Naive thymus-derived CD4-positive, alpha-beta T cell (primary cell): Measurements from ENCODE around the gene STXBP3. TPM values are rescaled to one million over a fixed set of nuclear protein-coding genes. Genes with fewer than 3 reads are reported as not detected.
"Not testable (repeated sequence)": the region's sequence is repeated elsewhere in the genome, so short reads cannot be mapped to it uniquely, and the experiment has no call there.

Experiments used
- ATAC-seq: fragments of 150-1000 bp; cut with Tn5 transposase; 2 replicates; pipeline ENCODE4 v1.10.0; 2021; ENCODE audit warnings: mild to moderate bottlenecking, moderate library complexity
- CTCF ChIA-PET: fragments of 350-600 bp; sonication (Branson Sonifier 250); formaldehyde crosslinking; loops from one replicate; lab custom pipeline; 2021; ENCODE audit warnings: antibody characterized with exemption; lab: Charles Lee
- POLR2A ChIA-PET: fragments of 350-600 bp; sonication (Branson Sonifier 250); formaldehyde crosslinking; loops from one replicate; lab custom pipeline; 2021; ENCODE audit warnings: antibody characterized with exemption, inconsistent platforms; lab: Charles Lee
- DNase-seq, 9 donors: peaks; one replicate each; pipeline versions ENCODE4 v3.0.0 to v3.0.0-alpha.2; 2020 to 2022; ENCODE audit warnings: mixed read lengths in 1 of 9
- H3K27ac ChIP-seq: one replicate; pipeline ENCODE4 v1.7.0; 2013; ENCODE audit warnings: mild to moderate bottlenecking, low read depth, low read length, moderate library complexity
- H3K27me3 ChIP-seq, 2 donors: one replicate each; pipeline ENCODE4 v1.7.0; 2013; ENCODE audit warnings: low read length in 2 of 2, mild to moderate bottlenecking in 2 of 2, moderate library complexity in 2 of 2; ENCODE audit not compliant: control insufficient read depth in 2 of 2, insufficient read depth in 2 of 2
- H3K36me3 ChIP-seq, 3 experiments: 1 replicate in 2 of 3; 2 replicates in 1 of 3; pipeline ENCODE4 v1.7.0; 2013; ENCODE audit warnings: low read length in 3 of 3, mild to moderate bottlenecking in 3 of 3, moderate library complexity in 1 of 3; ENCODE audit not compliant: insufficient read depth in 3 of 3, control insufficient read depth in 2 of 3
- H3K4me1 ChIP-seq, 2 donors: one replicate each; pipeline ENCODE4 v1.7.0; 2013; ENCODE audit warnings: low read length in 2 of 2, mild to moderate bottlenecking in 2 of 2, moderate library complexity in 1 of 2; ENCODE audit not compliant: control insufficient read depth in 2 of 2, insufficient read depth in 2 of 2
- H3K4me3 ChIP-seq: 2 replicates; pipeline ENCODE4 v1.7.0; 2013; ENCODE audit warnings: mild to moderate bottlenecking, low read length
- H3K9me3 ChIP-seq, 3 experiments: 1 replicate in 2 of 3; 2 replicates in 1 of 3; pipeline ENCODE4 v1.7.0; 2013; ENCODE audit warnings: low read length in 3 of 3; ENCODE audit not compliant: control insufficient read depth in 2 of 3
- H3K27ac Mint-ChIP-seq, 9 donors: one replicate each; pipeline ENCODE4 v1.8.0; 2020 to 2022; ENCODE audit warnings: mixed read lengths in 9 of 9, mild to moderate bottlenecking in 8 of 9, moderate library complexity in 5 of 9, inconsistent platforms in 2 of 9
- H3K27me3 Mint-ChIP-seq, 5 donors: one replicate each; pipeline ENCODE4 v1.8.0; 2021 to 2022; ENCODE audit warnings: mixed read lengths in 5 of 5, mild to moderate bottlenecking in 1 of 5
- H3K36me3 Mint-ChIP-seq, 5 donors: one replicate each; pipeline ENCODE4 v1.8.0; 2020 to 2022; ENCODE audit warnings: mixed read lengths in 5 of 5, mild to moderate bottlenecking in 3 of 5, inconsistent platforms in 1 of 5
- H3K4me1 Mint-ChIP-seq, 7 donors: one replicate each; pipeline ENCODE4 v1.8.0; 2020 to 2022; ENCODE audit warnings: mixed read lengths in 7 of 7, mild to moderate bottlenecking in 3 of 7, inconsistent platforms in 1 of 7
- H3K4me3 Mint-ChIP-seq, 10 donors: one replicate each; pipeline ENCODE4 v1.8.0; 2020 to 2022; ENCODE audit warnings: mild to moderate bottlenecking in 10 of 10, mixed read lengths in 10 of 10, moderate library complexity in 6 of 10, inconsistent platforms in 2 of 10
- H3K9me3 Mint-ChIP-seq, 11 donors: one replicate each; pipeline ENCODE4 v1.8.0; 2020 to 2022; ENCODE audit warnings: mixed read lengths in 11 of 11, mild to moderate bottlenecking in 4 of 11, inconsistent platforms in 1 of 11, moderate library complexity in 1 of 11
- intact Hi-C, 2 donors: fragments of 100-400 bp; cut with micrococcal nuclease; formaldehyde crosslinking; loops; one replicate each; pipeline ENCODE4 v1.15.1; 2023
- polyA plus RNA-seq, 2 donors: library from polyadenylated mRNA; unstranded; fragments of 300-500 nt; fragmentation: Illumina TruSeq; gene quantifications; one replicate each; pipeline ENCODE4 v1.2.3, GENCODE V29; 2021
- total RNA-seq, 6 experiments: library from RNA in 5 of 6; stranded (reverse) in 5 of 6; gene quantifications; 1 replicate in 5 of 6; 2 replicates in 1 of 6; pipeline ENCODE4 v1.2.3 and lab custom pipeline; 2021 to 2026

Gene STXBP3
- total and polyA plus RNA-seq, 7 experiments from 2014 or later: 38.3 to 75.2 (median 53.0) TPM

DNA sequence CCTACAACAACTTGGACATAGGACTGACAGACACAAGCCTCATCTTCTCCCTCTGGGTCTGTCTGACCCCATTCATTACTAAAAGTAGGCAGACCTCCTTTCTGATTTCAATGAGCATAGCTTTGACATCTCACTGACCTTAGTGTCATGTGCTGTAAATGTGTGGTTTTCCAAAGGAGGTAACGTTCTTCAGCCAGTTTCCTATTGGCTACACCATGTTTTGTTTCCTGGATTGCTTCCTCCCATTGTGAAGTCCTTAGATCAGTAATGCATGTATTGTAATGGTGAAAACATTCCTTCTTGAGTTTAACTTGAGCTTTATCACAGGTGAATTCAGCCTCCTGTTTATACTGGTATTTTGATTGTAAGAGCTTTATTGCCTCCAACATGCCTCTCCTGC is 20.6 kb downstream of the STXBP3 start:
- POLR2A ChIA-PET: no interaction called here
- Mint-ChIP-seq H3K36me3 (peaks cover 10 to 44% (median 16%) of the 10 kb centered on the region in 5 donors), H3K9me3 (no peaks in the 10 kb centered on the region), H3K27me3 (no peaks in the 10 kb centered on the region), H3K27ac (peak overlapping the region in 1 of 9 donors; percentile 15), H3K4me3 (no peak overlapping the region), H3K4me1 (peaks cover 0 to 5% (median 0%) of the 10 kb centered on the region in 7 donors)
- DNase-seq (no peak), ATAC-seq (no peak)
- intact Hi-C loops: no loop called here
- H3K4me3 ChIP-seq: no peak overlapping the region
- H3K27ac ChIP-seq: no peak overlapping the region
- no peaks in the 10 kb centered on the region for H3K9me3 ChIP-seq
- CTCF ChIA-PET: no interaction called here
- H3K36me3 ChIP-seq: peaks cover 7 to 42% (median 20%) of the 10 kb centered on the region in 3 experiments
- H3K27me3 ChIP-seq: no peaks in the 10 kb centered on the region
- H3K4me1 ChIP-seq: no peaks in the 10 kb centered on the region

DNA sequence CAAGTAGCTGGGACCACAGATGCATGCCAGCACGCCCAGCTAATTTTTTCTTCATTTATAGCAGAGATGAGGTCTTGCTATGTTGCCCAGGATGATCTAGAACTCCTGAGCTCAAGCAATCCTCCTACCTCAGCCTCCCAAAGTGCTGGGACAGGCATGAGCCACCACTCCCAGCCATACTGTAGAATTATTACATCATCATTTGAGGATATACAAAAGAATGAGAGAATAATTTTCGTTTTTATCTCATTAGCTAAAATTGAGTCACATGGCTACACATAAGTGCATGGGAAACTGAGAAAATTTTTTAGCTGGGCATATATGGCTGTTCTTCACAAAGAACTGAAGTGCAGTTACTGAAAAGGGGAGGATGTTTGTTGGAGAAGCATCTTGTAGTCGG is 21.2 kb downstream of the STXBP3 start:
- Histone ChIP-seq H3K36me3 (peaks cover 10 to 42% (median 20%) of the 10 kb centered on the region in 3 experiments), H3K4me3 (no peak overlapping the region), H3K27me3 (no peaks in the 10 kb centered on the region), H3K27ac (no peak overlapping the region), H3K9me3 (no peaks in the 10 kb centered on the region), H3K4me1 (no peaks in the 10 kb centered on the region)
- no peaks in the 10 kb centered on the region for H3K9me3 Mint-ChIP-seq
- peaks cover 0 to 5% (median 0%) of the 10 kb centered on the region in 7 donors for H3K4me1 Mint-ChIP-seq
- DNase-seq (no peak), ATAC-seq (no peak)
- H3K4me3 Mint-ChIP-seq: no peak overlapping the region
- peaks cover 10 to 41% (median 16%) of the 10 kb centered on the region in 5 donors for H3K36me3 Mint-ChIP-seq
- peak overlapping the region in 1 of 9 donors; percentile 13 for H3K27ac Mint-ChIP-seq
- intact Hi-C loops: no loop called here
- no peaks in the 10 kb centered on the region for H3K27me3 Mint-ChIP-seq
- ChIA-PET CTCF (no interaction called here), POLR2A (no interaction called here)

DNA sequence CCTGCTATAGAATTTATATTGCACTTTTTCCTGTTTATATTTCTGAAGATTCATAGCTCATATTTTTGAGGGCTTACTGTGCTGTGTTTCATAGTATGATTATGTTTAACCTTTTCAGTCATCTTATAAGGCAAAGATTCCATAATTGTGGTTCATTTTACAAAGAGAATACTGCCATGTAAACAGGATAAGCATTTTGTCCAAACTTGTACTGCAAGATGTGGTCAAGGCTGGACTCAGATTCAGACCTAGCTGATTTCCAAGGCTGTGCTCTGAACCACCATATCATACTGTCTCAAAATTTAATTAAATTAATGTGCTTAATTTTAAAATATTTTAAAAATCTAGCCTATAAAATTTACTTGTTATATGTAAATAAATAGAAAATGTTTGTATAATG is 31.4 kb downstream of the STXBP3 start:
- peaks cover 20 to 60% (median 28%) of the 10 kb centered on the region in 3 experiments for H3K36me3 ChIP-seq
- H3K9me3 ChIP-seq: no peaks in the 10 kb centered on the region
- no peak for DNase-seq
- ChIA-PET CTCF (no interaction called here), POLR2A (no interaction called here)
- Mint-ChIP-seq H3K27ac (peak overlapping the region in 1 of 9 donors; percentile 44), H3K9me3 (peaks cover 0 to 2% (median 0%) of the 10 kb centered on the region in 11 donors), H3K36me3 (peaks cover 14 to 62% (median 38%) of the 10 kb centered on the region in 5 donors), H3K4me3 (no peak overlapping the region), H3K27me3 (no peaks in the 10 kb centered on the region), H3K4me1 (peaks cover 0 to 6% (median 0%) of the 10 kb centered on the region in 7 donors)
- intact Hi-C loops: no loop called here
- H3K27ac ChIP-seq: no peak overlapping the region
- no peaks in the 10 kb centered on the region for H3K27me3 ChIP-seq
- no peaks in the 10 kb centered on the region for H3K4me1 ChIP-seq
- no peak for ATAC-seq
- no peak overlapping the region for H3K4me3 ChIP-seq

DNA sequence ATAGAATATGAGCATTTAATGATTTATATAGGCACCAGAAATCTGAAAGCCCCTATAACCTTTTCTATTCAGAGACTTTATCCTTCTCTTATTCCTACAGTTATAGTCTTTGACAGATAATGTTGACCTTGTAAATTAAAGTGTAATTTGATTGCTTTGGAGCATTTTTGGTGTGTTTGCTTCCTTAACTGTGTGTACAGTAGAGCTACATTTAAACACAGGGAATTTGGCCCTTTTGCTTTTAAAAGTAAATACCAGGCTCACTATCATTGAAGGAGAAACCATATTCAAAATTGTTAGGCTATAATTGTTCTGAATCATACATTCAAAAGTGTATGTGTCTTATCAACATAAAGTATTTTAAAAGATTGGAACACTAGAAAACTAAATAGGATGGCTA is 33.0 kb downstream of the STXBP3 start:
- intact Hi-C loops: no loop called here
- no peak overlapping the region for H3K4me3 Mint-ChIP-seq
- peaks cover 2 to 12% (median 8%) of the 10 kb centered on the region in 11 donors for H3K9me3 Mint-ChIP-seq
- peak overlapping the region in 1 of 9 donors; percentile 38 for H3K27ac Mint-ChIP-seq
- CTCF ChIA-PET: no interaction called here
- Histone ChIP-seq H3K36me3 (peaks cover 20 to 60% (median 21%) of the 10 kb centered on the region in 3 experiments), H3K4me3 (no peak overlapping the region), H3K9me3 (no peaks in the 10 kb centered on the region), H3K27ac (no peak overlapping the region), H3K4me1 (no peaks in the 10 kb centered on the region), H3K27me3 (no peaks in the 10 kb centered on the region)
- no peak for DNase-seq
- H3K4me1 Mint-ChIP-seq: peaks cover 0 to 8% (median 0%) of the 10 kb centered on the region in 7 donors
- H3K36me3 Mint-ChIP-seq: peaks cover 18 to 69% (median 45%) of the 10 kb centered on the region in 5 donors
- POLR2A ChIA-PET: no interaction called here
- H3K27me3 Mint-ChIP-seq: no peaks in the 10 kb centered on the region
- no peak for ATAC-seq

DNA sequence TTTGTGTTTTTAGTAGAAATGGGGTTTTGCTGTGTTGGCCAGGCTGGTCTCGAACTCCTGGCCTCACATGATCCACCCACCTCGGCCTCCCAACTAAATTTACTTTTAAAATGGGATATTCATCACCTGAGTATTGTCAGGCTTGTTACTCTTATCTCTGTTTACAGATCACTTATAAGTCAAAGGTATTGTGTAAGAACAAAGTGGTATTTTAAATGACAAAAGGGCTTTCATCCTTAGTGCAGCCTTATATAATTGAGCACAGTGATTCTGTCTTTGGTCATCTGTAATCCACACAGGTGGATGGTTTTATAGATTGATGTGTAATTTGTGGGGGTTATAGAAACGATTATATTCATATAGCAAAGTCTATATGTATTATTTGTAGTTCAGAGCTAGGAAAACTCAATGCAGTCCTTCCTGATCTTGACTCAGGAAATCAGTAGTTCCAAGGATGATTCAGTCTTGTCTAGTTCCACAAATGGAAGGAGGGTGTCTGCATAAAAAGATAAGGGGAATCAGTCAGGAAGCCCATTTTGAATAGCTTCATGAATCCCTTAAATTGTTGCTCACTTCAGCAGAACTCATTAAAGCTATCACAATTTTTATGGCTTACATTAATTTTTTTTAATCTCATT is 34.6 kb downstream of the STXBP3 start:
- peaks cover 0 to 15% (median 0%) of the 10 kb centered on the region in 3 experiments for H3K9me3 ChIP-seq
- H3K4me3 ChIP-seq: no peak overlapping the region
- intact Hi-C loops: no loop called here
- Mint-ChIP-seq H3K27ac (no peak overlapping the region), H3K4me3 (no peak overlapping the region), H3K27me3 (no peaks in the 10 kb centered on the region), H3K9me3 (peaks cover 7 to 28% (median 21%) of the 10 kb centered on the region in 11 donors), H3K4me1 (peaks cover 0 to 4% (median 0%) of the 10 kb centered on the region in 7 donors), H3K36me3 (peaks cover 27 to 72% (median 52%) of the 10 kb centered on the region in 5 donors)
- ChIA-PET CTCF (no interaction called here), POLR2A (no interaction called here)
- H3K4me1 ChIP-seq: no peaks in the 10 kb centered on the region
- DNase-seq: no peak
- H3K36me3 ChIP-seq: peaks cover 13 to 64% (median 15%) of the 10 kb centered on the region in 3 experiments
- no peak for ATAC-seq
- no peak overlapping the region for H3K27ac ChIP-seq
- H3K27me3 ChIP-seq: no peaks in the 10 kb centered on the region

DNA sequence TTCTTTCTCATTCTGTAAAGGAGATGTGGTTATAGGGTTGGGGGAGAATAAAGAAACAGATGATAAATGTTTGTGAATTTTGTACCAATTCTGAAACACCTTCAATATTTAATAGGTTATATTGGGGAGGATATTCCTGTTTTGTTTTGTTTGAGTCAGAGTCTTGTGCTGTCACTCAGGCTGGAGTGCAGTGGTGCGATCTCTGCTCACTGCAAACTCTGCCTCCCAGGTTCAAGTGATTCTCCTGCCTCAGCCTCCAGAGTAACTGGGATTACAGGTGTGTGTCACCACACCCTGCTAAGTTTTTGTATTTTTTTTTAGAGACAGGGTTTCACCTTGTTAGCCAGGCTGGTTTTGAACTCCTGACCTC is 35.1 kb downstream of the STXBP3 start:
- H3K4me3 Mint-ChIP-seq, H3K27ac Mint-ChIP-seq, ATAC-seq, H3K27ac ChIP-seq, DNase-seq, H3K27me3 Mint-ChIP-seq, H3K27me3 ChIP-seq, CTCF ChIA-PET, H3K4me1 ChIP-seq, H3K4me3 ChIP-seq, H3K4me1 Mint-ChIP-seq, POLR2A ChIA-PET, intact Hi-C loops: not testable (repeated sequence)
- Mint-ChIP-seq H3K36me3 (peaks cover 30 to 77% (median 57%) of the 10 kb centered on the region in 5 donors), H3K9me3 (peaks cover 7 to 32% (median 22%) of the 10 kb centered on the region in 11 donors)
- peaks cover 9 to 64% (median 15%) of the 10 kb centered on the region in 3 experiments for H3K36me3 ChIP-seq
- peaks cover 0 to 17% (median 0%) of the 10 kb centered on the region in 3 experiments for H3K9me3 ChIP-seq

DNA sequence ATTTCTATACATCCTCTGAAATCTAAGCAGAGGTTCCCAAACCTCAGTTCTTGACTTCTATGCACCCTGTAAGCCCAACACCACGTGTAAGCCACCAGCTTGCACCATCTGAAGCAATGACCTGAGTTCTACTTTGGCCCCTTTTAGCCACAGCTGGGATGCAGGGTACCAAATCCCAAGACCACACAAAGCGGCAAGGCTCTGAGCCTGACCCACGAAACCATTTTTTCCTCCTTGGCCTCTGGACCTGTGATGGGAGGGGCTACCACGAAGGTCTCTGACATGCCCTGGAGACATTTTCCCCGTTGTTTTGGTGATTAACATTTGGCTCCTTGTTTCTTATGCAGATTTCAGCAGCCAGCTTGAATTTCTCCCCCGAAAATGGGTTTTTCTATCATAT is 38.8 kb downstream of the STXBP3 start:
- POLR2A ChIA-PET: no interaction called here
- H3K4me3 Mint-ChIP-seq: no peak overlapping the region
- H3K27me3 Mint-ChIP-seq: no peaks in the 10 kb centered on the region
- peaks cover 0 to 43% (median 10%) of the 10 kb centered on the region in 3 experiments for H3K36me3 ChIP-seq
- H3K27ac ChIP-seq: no peak overlapping the region
- H3K4me1 ChIP-seq: no peaks in the 10 kb centered on the region
- no peaks in the 10 kb centered on the region for H3K27me3 ChIP-seq
- H3K9me3 ChIP-seq: peaks cover 0 to 17% (median 0%) of the 10 kb centered on the region in 3 experiments
- peaks cover 0 to 5% (median 0%) of the 10 kb centered on the region in 7 donors for H3K4me1 Mint-ChIP-seq
- DNase-seq: no peak
- CTCF ChIA-PET: no interaction called here
- H3K9me3 Mint-ChIP-seq: peaks cover 9 to 39% (median 23%) of the 10 kb centered on the region in 11 donors
- no peak overlapping the region for H3K4me3 ChIP-seq
- H3K36me3 Mint-ChIP-seq: peaks cover 24 to 94% (median 81%) of the 10 kb centered on the region in 5 donors
- no peak for ATAC-seq
- no peak overlapping the region for H3K27ac Mint-ChIP-seq
- intact Hi-C loops: no loop called here
